ENCODE data around the gene USP21.

GRCh38 chr1:161119092-161119903, 40.0 kb upstream of the USP21 start:
- TF ChIP-seq CTCF (IDR thresholded peaks at IDR 0.05), result peak; percentile 43 to 62
- no peak for TF ChIP-seq POLR2A (IDR thresholded peaks at IDR 0.05)
- TF ChIP-seq POLR2AphosphoS5 (IDR thresholded peaks at IDR 0.05), result peak in 1 of 3 donors; percentile 2
